Activated CD8-positive, alpha-beta memory T cell treated with anti-CD3 and anti-CD28 coated beads, Interleukin-2, amount 50 U/mL, for 48 hours (primary cell): ENCODE data around the gene C10orf143.
"Not testable (repeated sequence)": the region's sequence is repeated elsewhere in the genome, so short reads cannot be mapped to it uniquely, and the experiment has no call there.

Experiments used
- DNase-seq: peaks from one replicate; pipeline ENCODE4 v3.0.0-alpha.2; 2020

The C10orf143 gene

GRCh38 chr10:130110246-130111112 lies at the start of gene C10orf143:
TSS of gene C10orf143 (minus strand) at chr10:130110830. CDS start at chr10:130110772, 58 bp downstream.
- DNase-seq: peak; percentile 100

GRCh38 chr10:130159192-130159794 lies 48.7 kb upstream of the C10orf143 start:
- no peak for DNase-seq

- no peak for DNase-seq
Measured at GRCh38 chr10:130146042-130146441, 35.4 kb upstream of the C10orf143 start.

GRCh38 chr10:130141878-130142277 lies 31.2 kb upstream of the C10orf143 start:
- no peak for DNase-seq

- no peak for DNase-seq
Measured at GRCh38 chr10:130141460-130141859, 30.8 kb upstream of the C10orf143 start.

GRCh38 chr10:130141038-130141437 lies 30.4 kb upstream of the C10orf143 start:
- DNase-seq: no peak

GRCh38 chr10:130140425-130140824 lies 29.8 kb upstream of the C10orf143 start:
- no peak for DNase-seq

- no peak for DNase-seq
Measured at GRCh38 chr10:130138479-130138866, 27.8 kb upstream of the C10orf143 start.

- DNase-seq: no peak
Measured at GRCh38 chr10:130137659-130138478, 27.2 kb upstream of the C10orf143 start.

GRCh38 chr10:130137090-130137448 lies 26.4 kb upstream of the C10orf143 start:
- DNase-seq: peak; percentile 52

GRCh38 chr10:130136226-130137089 lies 25.8 kb upstream of the C10orf143 start, which contains the start of gene GLRX3:
TSS of gene GLRX3 (plus strand) at chr10:130136391. CDS start at chr10:130136421, 30 bp downstream.
- DNase-seq: peak; percentile 94

- DNase-seq: no peak
Measured at GRCh38 chr10:130135676-130136225, 25.1 kb upstream of the C10orf143 start.

- no peak for DNase-seq
Measured at GRCh38 chr10:130128922-130129321, 18.3 kb upstream of the C10orf143 start.

GRCh38 chr10:130128062-130128781 lies 17.6 kb upstream of the C10orf143 start:
- no peak for DNase-seq

GRCh38 chr10:130127364-130128061 lies 16.9 kb upstream of the C10orf143 start:
- peak; percentile 68 for DNase-seq

GRCh38 chr10:130121486-130122079 lies 11.0 kb upstream of the C10orf143 start:
- DNase-seq: no peak

- not testable (repeated sequence) for DNase-seq
Measured at GRCh38 chr10:130117535-130117934, 6.9 kb upstream of the C10orf143 start.

GRCh38 chr10:130116942-130117341 lies 6.3 kb upstream of the C10orf143 start:
- not testable (repeated sequence) for DNase-seq

- no peak for DNase-seq
Measured at GRCh38 chr10:130112821-130113220, 2.2 kb upstream of the C10orf143 start.

- no peak for DNase-seq
Measured at GRCh38 chr10:130111852-130112180, 1.2 kb upstream of the C10orf143 start.
